OCI-LY1 (cell line): Measurements from ENCODE around the gene CAMTA1.
A peak's percentile ranks its signal among the peaks of the same experiment; 100 is the strongest.

ENCODE experiments used
- H2AFZ ChIP-seq: fragments of 200-600 bp; sonication (generic), shearing (Covaris generic); 2 replicates; pipeline ENCODE4 v1.6.0; 2014; ENCODE audit warnings: antibody characterized with exemption, mild to moderate bottlenecking, low read length
- H3F3A ChIP-seq: fragments of 200-600 bp; sonication (generic), shearing (Covaris generic); 2 replicates; pipeline ENCODE4 v1.6.0; 2014; ENCODE audit warnings: mild to moderate bottlenecking, antibody characterized with exemption, low read length, moderate library complexity; ENCODE audit not compliant: insufficient read depth
- H3K27ac ChIP-seq: fragments of 200-600 bp; sonication (generic); 2 replicates; pipeline ENCODE4 v1.5.1; 2014; ENCODE audit warnings: low read length, mixed run types, mild to moderate bottlenecking, low read depth; ENCODE audit not compliant: poor library complexity, severe bottlenecking
- H3K27me3 ChIP-seq: fragments of 200-600 bp; sonication (generic); 2 replicates; pipeline ENCODE4 v1.6.0; 2014; ENCODE audit warnings: antibody characterized with exemption, mild to moderate bottlenecking, low read length, moderate library complexity; ENCODE audit not compliant: insufficient read depth
- H3K36me3 ChIP-seq: fragments of 200-600 bp; sonication (generic); 2 replicates; pipeline ENCODE4 v1.6.1; 2014; ENCODE audit warnings: mild to moderate bottlenecking, antibody characterized with exemption, low read length, moderate library complexity, mixed read lengths; ENCODE audit not compliant: insufficient read depth
- H3K4me1 ChIP-seq: fragments of 200-600 bp; sonication (generic); 2 replicates; pipeline ENCODE4 v1.5.1; 2014; ENCODE audit warnings: mild to moderate bottlenecking, low read length, moderate library complexity; ENCODE audit not compliant: insufficient read depth, severe bottlenecking
- H3K4me2 ChIP-seq: fragments of 200-600 bp; sonication (generic), shearing (Covaris generic); 2 replicates; pipeline ENCODE4 v1.6.1; 2014; ENCODE audit warnings: low read length
- H3K4me3 ChIP-seq: fragments of 200-600 bp; sonication (generic); 2 replicates; pipeline ENCODE4 v1.5.1; 2014; ENCODE audit warnings: low read length, low read depth, mild to moderate bottlenecking, mixed read lengths; ENCODE audit not compliant: poor library complexity, severe bottlenecking
- H3K79me2 ChIP-seq: fragments of 200-600 bp; shearing (Covaris generic); 2 replicates; pipeline ENCODE4 v1.6.1; 2016; ENCODE audit warnings: mixed run types, low read length, mixed read lengths; ENCODE audit not compliant: insufficient read depth
- H3K9ac ChIP-seq: fragments of 200-600 bp; sonication (generic), shearing (Covaris generic); 2 replicates; pipeline ENCODE4 v1.6.1; 2014; ENCODE audit warnings: mild to moderate bottlenecking, low read length, mixed read lengths
- H3K9me2 ChIP-seq: fragments of 200-600 bp; sonication (generic), shearing (Covaris generic); 2 replicates; pipeline ENCODE4 v1.6.1; 2014; ENCODE audit warnings: low read depth, mild to moderate bottlenecking, low read length, mixed read lengths
- H3K9me3 ChIP-seq: fragments of 200-600 bp; shearing (Covaris generic); 2 replicates; pipeline ENCODE4 v1.6.1; 2014; ENCODE audit warnings: low read length, mixed read lengths
- H4K20me1 ChIP-seq: fragments of 200-600 bp; sonication (generic), shearing (Covaris generic); 2 replicates; pipeline ENCODE4 v1.6.0; 2016; ENCODE audit warnings: mild to moderate bottlenecking, low read length; ENCODE audit not compliant: insufficient read depth
- EZH2 ChIP-seq: fragments of 200-600 bp; sonication (generic), shearing (Covaris generic); IDR thresholded peaks from 2 replicates; pipeline ENCODE4 v1.8.0; 2017; ENCODE audit warnings: borderline replicate concordance, mixed run types, mild to moderate bottlenecking, antibody characterized with exemption, low read length, moderate library complexity, mixed read lengths
- TF ChIP-seq, protein P1 (sequence below): fragments of 200-600 bp; sonication (generic), shearing (Covaris generic); IDR thresholded peaks from 2 replicates; pipeline ENCODE4 v1.5.1; 2017; ENCODE audit warnings: mild to moderate bottlenecking, antibody characterized with exemption, low read length, moderate library complexity, mixed read lengths

Gene CAMTA1

DNA sequence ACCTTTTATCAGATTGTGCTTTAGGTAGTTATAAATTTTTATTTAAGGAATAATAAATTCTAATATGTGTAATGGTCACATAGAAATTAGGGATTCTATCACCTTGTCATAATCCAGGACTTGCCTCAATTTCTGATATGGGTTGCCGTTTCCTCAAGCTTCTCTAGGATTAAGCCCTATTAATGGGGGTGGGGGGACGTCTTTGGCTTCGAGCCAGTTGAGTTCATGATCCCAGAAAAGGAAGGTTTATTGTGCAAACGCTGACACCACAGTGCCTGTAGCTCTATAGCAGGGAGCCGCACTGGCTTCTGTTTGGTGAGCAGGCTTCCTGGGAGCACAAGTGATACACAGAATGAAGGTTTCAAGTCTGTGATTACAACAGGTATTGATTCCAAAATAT is 963.9 kb downstream of the CAMTA1 start:
- Histone ChIP-seq H3K4me3 (no peak overlapping the region), H2AFZ (no peak overlapping the region), H3K4me1 (no peaks in the 10 kb centered on the region), H4K20me1 (no peaks in the 10 kb centered on the region), H3K4me2 (no peak overlapping the region), H3K79me2 (no peaks in the 10 kb centered on the region), H3K27ac (no peak overlapping the region), H3K27me3 (no peaks in the 10 kb centered on the region), H3K36me3 (no peaks in the 10 kb centered on the region), H3K9me2 (no peaks in the 10 kb centered on the region), H3K9ac (no peak overlapping the region), H3K9me3 (no peaks in the 10 kb centered on the region), H3F3A (no peaks in the 10 kb centered on the region)
- no peak for TF ChIP-seq EZH2
- TF ChIP-seq, protein P1, sequence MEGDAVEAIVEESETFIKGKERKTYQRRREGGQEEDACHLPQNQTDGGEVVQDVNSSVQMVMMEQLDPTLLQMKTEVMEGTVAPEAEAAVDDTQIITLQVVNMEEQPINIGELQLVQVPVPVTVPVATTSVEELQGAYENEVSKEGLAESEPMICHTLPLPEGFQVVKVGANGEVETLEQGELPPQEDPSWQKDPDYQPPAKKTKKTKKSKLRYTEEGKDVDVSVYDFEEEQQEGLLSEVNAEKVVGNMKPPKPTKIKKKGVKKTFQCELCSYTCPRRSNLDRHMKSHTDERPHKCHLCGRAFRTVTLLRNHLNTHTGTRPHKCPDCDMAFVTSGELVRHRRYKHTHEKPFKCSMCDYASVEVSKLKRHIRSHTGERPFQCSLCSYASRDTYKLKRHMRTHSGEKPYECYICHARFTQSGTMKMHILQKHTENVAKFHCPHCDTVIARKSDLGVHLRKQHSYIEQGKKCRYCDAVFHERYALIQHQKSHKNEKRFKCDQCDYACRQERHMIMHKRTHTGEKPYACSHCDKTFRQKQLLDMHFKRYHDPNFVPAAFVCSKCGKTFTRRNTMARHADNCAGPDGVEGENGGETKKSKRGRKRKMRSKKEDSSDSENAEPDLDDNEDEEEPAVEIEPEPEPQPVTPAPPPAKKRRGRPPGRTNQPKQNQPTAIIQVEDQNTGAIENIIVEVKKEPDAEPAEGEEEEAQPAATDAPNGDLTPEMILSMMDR, result no peak

- Histone ChIP-seq H2AFZ (no peak overlapping the region), H3K27ac (no peak overlapping the region), H3K27me3 (no peaks in the 10 kb centered on the region), H3K4me2 (no peak overlapping the region), H3F3A (no peaks in the 10 kb centered on the region), H3K9me2 (no peaks in the 10 kb centered on the region), H4K20me1 (no peaks in the 10 kb centered on the region), H3K4me1 (no peaks in the 10 kb centered on the region), H3K79me2 (no peaks in the 10 kb centered on the region), H3K4me3 (no peak overlapping the region), H3K36me3 (no peaks in the 10 kb centered on the region), H3K9me3 (no peaks in the 10 kb centered on the region), H3K9ac (no peak overlapping the region)
- TF ChIP-seq, protein P1, result no peak
- TF ChIP-seq EZH2, result no peak
Measured at GRCh38 chr1:7751174-7751573, 965.9 kb downstream of the CAMTA1 start.

DNA sequence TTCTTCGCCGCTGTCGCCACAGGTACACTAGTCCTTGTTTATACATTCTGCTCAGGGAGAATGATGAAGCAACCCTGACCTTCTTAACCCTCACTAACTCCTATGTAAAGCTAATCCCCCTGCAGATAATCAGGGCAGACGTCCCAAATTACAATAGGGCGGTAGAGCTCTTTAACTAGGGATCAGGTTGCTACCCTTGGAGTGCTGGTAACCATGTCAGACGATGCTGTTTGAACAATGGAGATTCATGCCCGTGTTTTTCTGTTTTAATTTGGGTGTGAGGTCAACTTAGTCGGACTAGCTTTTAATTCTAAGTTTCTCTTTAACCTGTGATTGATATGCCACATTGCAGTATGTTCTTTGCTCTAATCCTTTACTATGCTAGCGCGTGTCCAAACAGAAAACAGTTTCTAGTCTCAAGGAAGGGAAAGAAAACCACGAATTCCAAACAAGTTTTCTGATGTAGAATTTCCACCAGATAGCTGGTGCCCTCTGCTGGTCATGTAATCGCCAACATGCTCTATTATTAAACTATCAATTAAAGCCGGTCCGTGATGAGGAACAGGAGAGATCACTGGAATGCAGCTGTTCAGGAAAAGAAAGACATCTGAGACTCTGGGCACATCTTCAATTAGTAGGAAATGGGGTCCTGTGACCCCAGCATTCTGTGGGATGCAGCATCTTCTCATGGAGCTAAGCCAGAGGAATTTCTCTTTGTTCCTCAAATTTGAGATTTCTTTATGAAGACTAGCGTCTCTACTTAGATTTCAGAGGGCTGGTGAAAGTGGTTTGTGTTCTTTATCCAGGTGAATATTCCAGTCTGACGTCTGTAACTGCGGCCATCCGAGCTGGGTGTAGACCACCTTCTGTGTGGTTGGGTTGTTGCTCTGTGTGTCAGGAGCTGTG is 967.5 kb downstream of the CAMTA1 start:
- Histone ChIP-seq H3K9ac (no peak overlapping the region), H3F3A (no peaks in the 10 kb centered on the region), H3K79me2 (no peaks in the 10 kb centered on the region), H3K4me3 (no peak overlapping the region), H4K20me1 (no peaks in the 10 kb centered on the region), H3K36me3 (no peaks in the 10 kb centered on the region), H3K9me3 (no peaks in the 10 kb centered on the region), H3K4me2 (no peak overlapping the region), H3K27ac (no peak overlapping the region), H3K9me2 (no peaks in the 10 kb centered on the region), H3K27me3 (no peaks in the 10 kb centered on the region), H2AFZ (no peak overlapping the region), H3K4me1 (no peaks in the 10 kb centered on the region)
- TF ChIP-seq, protein P1, result peak; percentile 82
- TF ChIP-seq EZH2, result no peak
